ENCODE results near the gene TNFSF8. TPM values are rescaled to one million over a fixed set of nuclear protein-coding genes. Genes with fewer than 3 reads are reported as not detected.

TNFSF8 gene
- total RNA-seq, 2 donors from 2014 or later, result 0.32 to 2.4 TPM

GRCh38 chr9:114861922-114862605, 68.3 kb downstream of the TNFSF8 start:
- H3K4me3 ChIP-seq, result no peak overlapping the region
- no peaks in the 10 kb centered on the region for H3K27me3 ChIP-seq (replicated peaks; ENCODE audit: insufficient read depth)
- TF ChIP-seq POLR2A (IDR thresholded peaks at IDR 0.05), result no peak
- H3K4me1 ChIP-seq (replicated peaks), result no peaks in the 10 kb centered on the region
- no peak for DNase-seq (ENCODE audit: low spot score)
- no peaks in the 10 kb centered on the region for H3K9me3 ChIP-seq
- intact Hi-C loops (cut with DNase I), result no loop called here
- H3K36me3 ChIP-seq, result no peaks in the 10 kb centered on the region
- WGBS, result 88% methylated on average over 11 of the region's 11 CpGs
- H3K27ac ChIP-seq, result no peak overlapping the region

- no peak for TF ChIP-seq CTCF (IDR thresholded peaks at IDR 0.05)
- no peak for TF ChIP-seq POLR2A (IDR thresholded peaks at IDR 0.05)
- no peak for TF ChIP-seq POLR2AphosphoS5 (IDR thresholded peaks at IDR 0.05)
- no peaks in the 10 kb centered on the region for H3K9me3 ChIP-seq
- no peaks in the 10 kb centered on the region for H3K36me3 ChIP-seq
- 88% methylated on average over 5 of the region's 5 CpGs for WGBS
- DNase-seq (ENCODE audit: low spot score), result no peak
- H3K27me3 ChIP-seq (replicated peaks; ENCODE audit: insufficient read depth), result no peaks in the 10 kb centered on the region
- intact Hi-C loops (cut with DNase I), result no loop called here
- H3K4me1 ChIP-seq (replicated peaks), result no peaks in the 10 kb centered on the region
- no peak overlapping the region for H3K4me3 ChIP-seq
- H3K27ac ChIP-seq, result no peak overlapping the region
Observed at GRCh38 chr9:114861273-114861672, 69.1 kb downstream of the TNFSF8 start.

GRCh38 chr9:114860187-114860586, 70.2 kb downstream of the TNFSF8 start:
- no peak overlapping the region for H3K4me3 ChIP-seq
- no peak for DNase-seq (ENCODE audit: low spot score)
- no peaks in the 10 kb centered on the region for H3K4me1 ChIP-seq (replicated peaks)
- TF ChIP-seq POLR2AphosphoS5 (IDR thresholded peaks at IDR 0.05) (no peak), POLR2A (IDR thresholded peaks at IDR 0.05) (no peak), CTCF (IDR thresholded peaks at IDR 0.05) (no peak)
- no peaks in the 10 kb centered on the region for H3K9me3 ChIP-seq
- no peak overlapping the region for H3K27ac ChIP-seq
- 80% methylated on average over 2 of the region's 2 CpGs for WGBS
- H3K36me3 ChIP-seq, result no peaks in the 10 kb centered on the region
- no peaks in the 10 kb centered on the region for H3K27me3 ChIP-seq (replicated peaks; ENCODE audit: insufficient read depth)
- intact Hi-C loops (cut with DNase I), result no loop called here

GRCh38 chr9:114856942-114857315, 73.5 kb downstream of the TNFSF8 start:
- no peaks in the 10 kb centered on the region for H3K36me3 ChIP-seq
- no peaks in the 10 kb centered on the region for H3K4me1 ChIP-seq (replicated peaks)
- WGBS, result 96% methylated on average over 2 of the region's 2 CpGs
- TF ChIP-seq POLR2A (IDR thresholded peaks at IDR 0.05), result no peak
- no peak for TF ChIP-seq CTCF (IDR thresholded peaks at IDR 0.05)
- no peaks in the 10 kb centered on the region for H3K27me3 ChIP-seq (replicated peaks; ENCODE audit: insufficient read depth)
- no peak overlapping the region for H3K27ac ChIP-seq
- DNase-seq (ENCODE audit: low spot score), result no peak
- H3K9me3 ChIP-seq, result no peaks in the 10 kb centered on the region
- intact Hi-C loops (cut with DNase I), result no loop called here
- no peak overlapping the region for H3K4me3 ChIP-seq

GRCh38 chr9:114856215-114856941, 74.0 kb downstream of the TNFSF8 start:
- WGBS, result 77% methylated on average over 4 of the region's 4 CpGs
- intact Hi-C loops (cut with DNase I), result no loop called here

More at GRCh38 chr9:114856215-114856941, 74.0 kb downstream of the TNFSF8 start:
- DNase-seq (ENCODE audit: low spot score), result no peak
- no peak overlapping the region for H3K4me3 ChIP-seq
- H3K4me1 ChIP-seq (replicated peaks), result no peaks in the 10 kb centered on the region
- H3K9me3 ChIP-seq, result no peaks in the 10 kb centered on the region
- no peaks in the 10 kb centered on the region for H3K27me3 ChIP-seq (replicated peaks; ENCODE audit: insufficient read depth)
- no peak overlapping the region for H3K27ac ChIP-seq
- H3K36me3 ChIP-seq, result no peaks in the 10 kb centered on the region
- no peak for TF ChIP-seq POLR2AphosphoS5 (IDR thresholded peaks at IDR 0.05)
- TF ChIP-seq POLR2A (IDR thresholded peaks at IDR 0.05), result no peak
- no peak for TF ChIP-seq CTCF (IDR thresholded peaks at IDR 0.05)

Measured in prostate gland (tissue), 2 donors.